HG02973 (cell line): ENCODE results near the gene TEAD3.

Source experiments
- ATAC-seq: cut with Tn5 transposase; IDR thresholded peaks from one replicate; pipeline ENCODE4 v1.9.1; 2021; ENCODE audit warnings: moderate library complexity; ENCODE audit not compliant: unreplicated experiment

TEAD3 gene

DNA sequence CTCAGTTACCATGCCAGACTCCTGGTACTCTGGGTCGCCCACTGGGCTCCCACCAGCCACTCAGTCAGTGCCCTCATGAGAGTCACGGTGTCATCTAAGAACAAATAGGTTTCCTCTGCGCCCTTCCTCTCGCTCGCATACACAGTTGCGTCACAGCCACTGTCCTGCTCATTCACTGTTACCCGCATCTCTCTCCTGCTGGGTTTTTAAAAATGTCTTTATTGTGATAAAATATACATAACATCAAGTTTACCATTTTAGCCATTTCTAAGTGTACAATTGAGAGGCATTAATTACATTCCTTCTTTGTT lies 4.0 kb downstream of the TEAD3 start:
- no peak for ATAC-seq

DNA sequence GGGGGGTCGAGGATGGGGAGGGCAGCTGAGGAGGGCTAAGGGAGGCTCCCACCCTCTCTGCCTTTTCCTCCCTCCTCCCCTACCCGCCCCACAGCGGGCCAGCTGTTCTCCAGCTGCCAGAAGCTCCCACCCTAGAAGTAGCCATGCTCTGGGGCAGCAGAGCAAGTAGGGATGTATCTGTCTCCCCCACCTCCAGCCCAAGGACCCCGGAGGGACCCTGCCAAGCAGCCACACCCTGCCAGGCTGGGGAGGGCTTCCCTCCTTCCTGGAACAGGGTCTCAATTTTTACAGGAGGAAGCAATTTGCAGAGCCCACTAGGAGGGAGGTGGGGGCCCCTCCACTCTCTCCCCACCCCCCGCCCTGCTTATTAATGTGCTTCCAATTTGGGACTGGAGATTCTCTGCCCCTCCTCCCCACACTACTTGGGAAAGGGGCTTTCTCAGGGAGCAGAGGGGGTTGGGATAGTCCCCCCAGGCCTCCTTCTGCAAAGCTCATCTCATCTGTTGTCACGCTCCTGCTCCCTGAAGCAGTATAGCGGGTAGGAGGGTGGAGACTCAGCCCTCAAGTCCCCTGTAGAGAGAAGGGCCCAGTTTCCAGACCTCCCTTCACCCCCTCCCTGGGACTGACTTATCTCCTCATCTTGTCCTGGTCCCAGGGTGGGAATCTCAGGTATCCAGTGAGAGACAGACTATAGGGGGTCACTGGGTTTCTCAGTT lies 4.5 kb downstream of the TEAD3 start:
- ATAC-seq, result no peak

DNA sequence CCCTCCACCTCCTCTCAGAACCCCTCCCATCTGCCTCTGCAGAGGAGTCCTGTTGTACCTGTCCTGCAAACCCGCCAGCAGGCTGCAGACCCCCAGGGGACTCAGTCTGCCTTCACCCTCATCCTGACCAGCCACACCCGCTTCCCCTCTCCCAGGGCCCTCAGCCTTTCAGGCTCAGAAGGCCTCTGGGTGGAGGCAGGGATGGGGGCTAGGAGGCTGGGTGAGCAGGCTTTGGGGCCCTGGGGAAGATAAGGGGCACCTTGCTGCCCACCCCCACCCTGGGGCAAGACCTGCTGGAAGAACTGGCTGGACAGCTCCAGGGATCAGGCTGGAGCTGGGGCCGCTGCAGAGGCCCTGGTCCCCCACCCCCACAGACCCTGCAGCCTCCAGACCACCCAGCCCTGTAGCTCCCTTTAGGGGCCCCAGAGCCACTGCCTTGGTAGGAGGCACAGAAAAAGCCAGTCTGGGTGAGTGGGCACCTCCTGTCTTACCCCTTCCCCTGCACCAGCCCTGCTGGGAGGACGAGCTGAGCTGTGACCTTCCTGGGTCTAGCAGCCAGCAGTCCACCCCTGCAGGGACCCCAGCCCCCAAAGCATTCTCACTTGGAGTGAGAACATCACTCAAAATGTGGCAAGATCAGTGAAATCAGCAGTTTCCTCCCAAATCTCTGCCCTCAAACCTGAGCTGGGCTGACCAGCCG lies 5.2 kb downstream of the TEAD3 start:
- ATAC-seq, result no peak

DNA sequence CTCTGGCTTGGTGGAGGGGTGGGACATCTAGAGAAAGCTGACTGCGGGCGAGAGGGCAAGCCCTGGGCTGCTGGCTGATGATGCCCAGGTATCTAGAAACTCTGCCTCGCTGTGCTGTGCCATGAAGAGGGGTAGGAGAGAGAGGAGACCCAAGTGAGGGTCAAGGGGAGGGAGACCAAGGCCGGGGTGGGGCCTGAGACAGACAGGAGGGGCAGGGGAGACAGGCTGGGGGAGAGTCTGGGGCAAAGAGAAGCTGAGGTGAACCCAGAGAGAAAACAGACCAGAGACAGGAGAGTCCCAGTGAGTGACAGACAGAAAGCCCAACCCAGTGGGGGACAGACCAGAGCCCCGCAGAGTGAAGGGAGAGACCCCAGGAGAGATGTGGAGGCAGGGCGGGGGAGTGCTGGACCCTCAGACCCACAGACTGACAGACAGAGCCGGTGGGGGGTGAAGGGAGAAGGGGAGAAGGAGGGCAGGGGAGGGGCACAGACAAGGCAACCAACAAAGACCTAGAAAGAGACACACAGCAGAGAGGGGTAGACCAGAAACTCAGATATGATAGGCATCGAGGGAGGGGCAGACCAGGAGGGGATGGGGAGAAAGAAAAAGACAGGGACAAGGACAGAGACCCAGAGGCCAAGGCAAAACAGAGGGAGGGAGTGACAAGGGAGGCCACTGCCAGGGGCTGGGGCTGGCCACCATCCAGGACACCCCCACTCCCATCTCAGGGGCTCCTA lies 5.9 kb downstream of the TEAD3 start:
- ATAC-seq, result no peak

DNA sequence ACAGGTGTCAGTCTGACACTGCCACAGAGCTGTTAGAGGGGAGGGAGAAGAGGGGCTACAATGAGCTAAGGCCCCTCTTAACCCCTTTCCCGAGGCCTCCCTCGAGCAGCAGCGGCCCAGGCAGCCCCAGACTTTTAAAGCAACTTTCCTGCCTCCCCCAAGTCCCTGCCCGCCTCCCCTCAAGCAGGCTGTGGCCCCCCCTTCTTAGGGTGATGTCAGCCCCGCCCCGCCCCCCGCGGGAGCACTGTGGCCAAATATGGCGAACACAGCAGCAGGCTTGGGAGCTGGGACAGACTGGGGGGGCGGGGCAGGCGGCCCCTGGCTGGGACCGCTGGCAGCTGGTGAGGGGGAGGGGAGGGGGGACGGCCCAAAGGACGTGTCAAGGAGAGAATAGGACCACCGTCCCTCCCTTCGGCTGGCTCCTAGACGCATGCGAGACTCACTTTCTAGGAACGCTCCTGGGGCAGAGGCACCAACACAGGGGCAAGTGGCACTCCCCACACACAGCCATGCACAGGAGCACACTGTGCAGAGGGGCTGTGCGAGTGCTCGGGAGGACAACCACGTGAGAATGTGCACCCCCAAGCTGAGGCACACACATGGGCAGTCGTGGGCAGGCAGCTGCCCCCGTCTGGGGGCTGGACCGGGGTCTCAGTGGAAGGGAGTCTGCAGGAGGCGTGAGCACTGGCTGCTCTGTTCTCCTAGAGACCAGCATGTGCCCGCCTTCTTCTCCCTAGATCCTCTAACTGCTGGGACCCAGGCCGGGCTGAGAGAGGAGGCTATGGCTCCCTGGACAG lies 6.7 kb downstream of the TEAD3 start:
- no peak for ATAC-seq

DNA sequence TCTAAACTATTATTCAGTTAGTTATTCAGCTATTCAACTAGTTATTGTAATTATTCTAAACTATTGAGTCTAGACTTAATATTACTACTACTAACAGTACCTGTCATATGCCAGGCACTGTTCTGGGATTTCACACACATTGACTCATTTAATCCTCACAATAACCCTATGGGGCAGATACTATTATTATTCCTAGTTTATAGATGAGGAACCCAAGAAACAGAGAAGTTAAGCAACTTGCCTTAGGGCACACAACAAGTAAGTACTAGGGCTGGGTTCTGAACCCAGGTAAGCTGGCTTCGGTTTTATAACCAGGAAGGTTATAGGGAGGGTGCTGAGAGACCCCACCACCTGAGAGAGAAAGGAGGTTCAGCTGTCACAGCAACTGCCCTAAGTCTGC lies 7.8 kb downstream of the TEAD3 start:
- ATAC-seq, result no peak

DNA sequence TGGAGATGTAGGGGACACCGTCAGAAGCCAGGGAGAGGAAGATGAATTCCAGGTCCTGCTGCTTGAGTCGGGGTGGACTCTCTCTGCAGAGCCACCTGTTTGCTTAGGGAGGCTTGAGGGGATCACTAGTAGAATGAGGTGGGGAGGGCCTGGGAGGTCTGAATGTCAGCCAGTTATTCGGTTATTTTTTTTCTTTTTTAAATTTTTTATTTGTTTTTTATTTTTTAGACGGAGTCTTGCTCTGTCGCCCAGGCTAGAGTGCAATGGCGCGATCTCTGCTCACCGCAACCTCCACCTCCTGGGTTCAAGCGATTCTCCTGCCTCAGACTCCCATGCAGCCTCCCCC lies 8.4 kb downstream of the TEAD3 start:
- ATAC-seq, result no peak

DNA sequence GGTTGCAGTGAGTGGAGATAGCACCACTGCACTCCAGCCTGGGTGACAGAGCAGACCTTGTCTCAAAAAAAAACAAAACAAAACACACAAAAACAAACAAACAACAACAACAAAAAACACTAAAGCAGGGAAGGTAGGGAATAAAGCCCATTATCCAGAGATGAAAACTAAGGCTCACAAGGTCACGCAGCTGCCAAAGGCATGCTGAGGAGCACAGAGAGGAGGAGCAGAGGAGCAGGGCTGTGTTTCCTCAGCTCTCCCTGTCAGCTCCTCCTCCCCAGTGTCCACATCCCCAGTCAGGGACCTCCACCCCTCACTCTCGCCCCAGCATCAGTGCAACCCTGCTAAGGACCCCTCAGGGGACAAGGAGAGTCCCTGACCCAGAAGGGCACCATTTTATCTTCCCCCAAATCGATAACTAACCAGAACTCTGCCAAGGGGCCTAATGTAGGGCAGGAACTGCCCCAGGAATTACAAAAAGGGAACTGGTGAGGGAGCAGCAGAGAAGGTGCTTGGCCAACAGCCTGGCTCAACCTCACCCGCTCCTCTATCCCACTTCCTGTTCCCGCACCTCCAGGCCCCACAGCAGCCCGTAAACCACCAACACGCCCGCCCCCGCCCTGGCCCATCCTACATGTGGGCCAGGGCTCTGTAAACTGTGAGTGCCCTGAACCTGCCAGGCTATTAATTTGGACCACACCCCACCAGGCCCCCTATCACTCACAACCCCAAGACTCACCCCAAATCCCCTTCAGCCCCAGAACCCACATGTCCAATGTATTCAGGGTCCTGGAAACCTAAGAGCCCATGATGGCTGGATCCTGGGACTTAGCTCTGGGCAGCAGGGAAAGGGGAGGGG lies 9.0 kb downstream of the TEAD3 start:
- no peak for ATAC-seq

DNA sequence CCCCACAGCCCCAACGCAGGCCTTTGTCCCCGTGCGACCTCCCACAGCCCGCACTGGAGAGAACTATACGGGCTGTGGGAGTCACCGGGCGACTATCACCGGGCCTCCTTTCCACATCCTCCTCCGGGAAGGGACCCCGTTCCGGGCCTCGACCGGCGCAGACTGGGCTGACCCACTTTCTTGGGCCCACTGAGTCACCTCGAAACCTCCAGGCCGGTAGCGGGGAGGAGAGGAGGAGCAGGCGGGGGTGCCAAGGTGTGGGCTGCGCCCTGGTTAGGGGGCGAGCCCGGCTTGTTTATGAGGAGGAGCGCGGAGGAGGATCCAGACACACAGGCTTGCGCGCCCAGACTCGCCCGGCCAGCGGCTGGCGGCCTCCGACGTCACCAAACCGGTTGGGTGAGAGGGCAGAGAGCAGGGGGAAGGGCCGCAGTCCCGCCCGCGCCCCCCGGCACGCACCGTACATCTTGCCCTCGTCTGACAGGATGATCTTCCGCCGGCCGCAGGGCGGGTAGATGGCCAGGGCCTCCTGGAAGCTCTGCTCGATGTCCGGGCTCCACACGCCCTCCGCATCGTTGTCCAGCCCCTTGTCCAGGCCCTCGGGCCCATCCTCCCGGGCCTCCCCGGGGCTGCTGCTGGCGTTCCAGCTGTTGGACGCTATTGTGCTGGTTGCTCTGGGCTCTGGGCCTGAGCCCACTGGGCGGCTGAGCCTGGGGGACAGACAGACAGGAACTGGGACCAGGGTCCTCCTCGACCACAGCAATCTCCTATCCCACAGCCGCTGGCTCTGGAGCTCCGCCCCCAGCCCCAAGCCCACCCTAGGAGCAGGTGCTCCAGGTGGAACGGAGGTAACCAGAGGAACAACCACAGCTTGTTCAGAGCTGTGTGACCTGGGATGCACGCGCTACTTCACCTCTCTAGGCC lies 10.6 kb downstream of the TEAD3 start:
- ATAC-seq, result no peak

DNA sequence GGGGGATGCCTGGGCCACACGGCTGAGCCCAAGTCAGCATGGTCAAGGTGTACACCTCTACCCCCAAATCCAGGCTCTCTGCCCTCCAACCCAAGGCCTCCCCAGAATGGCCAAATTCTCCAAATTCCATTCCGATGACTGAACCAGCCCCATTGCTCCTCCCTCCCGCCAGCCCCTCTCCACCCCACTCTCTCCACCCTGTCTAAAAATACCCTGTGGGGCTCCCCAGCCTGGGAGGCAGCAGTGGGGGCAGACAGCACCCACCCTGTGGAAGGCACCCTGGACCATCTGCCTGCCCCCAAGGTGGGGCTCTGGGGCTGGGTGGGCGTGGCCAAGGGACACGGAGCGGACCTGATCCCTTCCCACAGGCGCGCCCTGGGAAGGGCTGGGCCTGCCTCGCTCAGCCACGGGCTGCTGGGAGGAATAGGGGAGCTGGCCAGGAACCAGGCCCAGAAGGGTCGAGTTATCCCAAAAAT lies 11.4 kb downstream of the TEAD3 start:
- ATAC-seq, result no peak

DNA sequence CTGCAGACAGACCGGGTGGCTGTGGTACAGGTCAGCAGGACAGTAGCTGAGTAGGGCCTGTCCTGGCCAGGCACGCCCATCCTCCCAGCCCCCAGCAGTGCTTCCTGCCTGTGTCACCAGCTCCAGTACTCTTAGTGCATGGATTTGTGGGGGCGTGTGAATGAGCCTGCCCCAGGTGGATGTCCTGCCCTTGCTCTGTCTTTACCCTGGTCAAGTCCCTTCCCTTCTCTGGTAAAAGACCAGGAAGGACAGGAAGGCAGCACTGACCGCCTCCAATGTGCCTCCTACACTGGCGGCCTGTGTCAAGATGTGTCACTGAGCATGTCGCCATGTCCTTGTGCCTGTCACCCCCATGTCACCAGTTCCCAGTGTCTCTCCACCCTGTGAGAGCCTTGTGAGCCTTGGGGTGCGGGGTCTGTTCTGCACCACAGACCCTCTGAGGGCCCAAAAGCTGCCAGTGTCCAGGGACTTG lies 11.9 kb downstream of the TEAD3 start:
- no peak for ATAC-seq

DNA sequence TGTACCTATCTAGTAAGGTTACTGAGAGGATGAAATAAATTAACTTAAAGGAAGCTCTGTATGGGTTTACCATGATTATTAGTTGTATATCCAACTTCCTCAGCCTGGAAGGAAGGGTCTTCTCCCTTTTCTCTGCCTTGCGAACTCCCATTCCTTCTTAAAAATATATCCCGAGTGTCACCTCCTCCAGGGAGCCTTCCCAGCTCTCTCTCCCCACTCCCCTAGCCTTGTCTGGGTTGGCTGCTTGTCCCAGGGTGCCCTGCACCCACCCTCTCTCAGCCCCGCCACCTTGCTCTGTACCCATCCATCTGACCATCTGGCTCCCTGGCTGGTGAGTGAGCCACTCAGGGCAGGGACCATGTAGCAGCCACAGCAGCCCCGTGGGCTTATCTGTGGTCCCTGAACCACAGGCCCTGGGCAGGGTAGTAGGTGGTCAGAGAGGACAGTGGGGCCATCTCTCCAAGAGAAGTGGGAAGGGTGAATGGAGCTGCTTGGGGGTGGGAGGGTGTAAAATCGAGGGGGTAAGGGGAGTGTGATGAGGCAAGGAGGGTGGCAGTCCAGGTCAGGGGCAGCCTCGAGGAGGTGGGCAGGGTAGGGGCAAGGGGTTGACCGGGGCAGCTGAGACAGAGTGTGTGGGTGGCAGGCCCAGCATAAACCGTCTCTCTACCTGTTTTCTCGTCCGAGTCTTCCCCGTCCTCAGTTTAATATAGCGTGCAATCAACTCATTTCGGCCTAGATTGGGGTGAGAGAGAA lies 12.8 kb downstream of the TEAD3 start:
- no peak for ATAC-seq

DNA sequence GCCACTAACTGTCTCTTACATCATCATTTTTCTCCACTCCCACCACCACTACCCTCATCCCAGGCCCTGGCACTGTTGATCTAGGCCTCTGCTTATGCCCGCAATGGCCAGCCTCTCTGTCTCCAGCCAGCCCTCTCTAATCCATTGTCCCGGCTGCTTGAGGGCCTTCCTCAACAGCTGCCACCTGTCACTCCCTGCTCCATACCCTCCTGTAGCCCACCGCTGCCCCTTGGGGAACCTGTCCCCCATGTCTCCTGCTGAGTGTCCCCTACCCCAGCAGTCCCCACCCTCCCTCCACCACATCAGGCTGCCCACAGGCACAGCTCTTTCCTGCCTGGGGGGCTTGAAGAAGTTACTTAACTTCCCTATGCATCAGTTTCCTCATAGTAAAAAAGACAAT lies 13.4 kb downstream of the TEAD3 start:
- ATAC-seq, result no peak

DNA sequence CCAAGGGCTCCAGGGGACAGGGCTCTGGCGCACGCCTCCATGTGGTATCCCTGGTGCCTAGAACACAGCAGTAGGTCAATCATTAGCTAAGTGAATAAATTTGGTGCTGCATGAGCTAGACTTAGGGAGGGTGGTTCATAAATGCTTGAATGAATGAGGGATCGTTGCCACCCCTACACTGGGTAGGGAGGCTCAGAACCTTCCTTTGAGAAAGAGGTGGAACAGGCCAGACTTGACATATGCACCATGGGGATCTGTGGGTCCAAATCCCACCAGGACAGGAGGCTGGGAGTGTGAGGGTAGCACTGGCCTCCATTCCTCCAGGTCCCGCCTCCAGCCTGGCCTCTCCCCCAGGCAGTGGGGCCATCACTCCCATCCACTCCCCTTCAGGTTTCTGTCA lies 13.8 kb downstream of the TEAD3 start:
- ATAC-seq, result no peak

DNA sequence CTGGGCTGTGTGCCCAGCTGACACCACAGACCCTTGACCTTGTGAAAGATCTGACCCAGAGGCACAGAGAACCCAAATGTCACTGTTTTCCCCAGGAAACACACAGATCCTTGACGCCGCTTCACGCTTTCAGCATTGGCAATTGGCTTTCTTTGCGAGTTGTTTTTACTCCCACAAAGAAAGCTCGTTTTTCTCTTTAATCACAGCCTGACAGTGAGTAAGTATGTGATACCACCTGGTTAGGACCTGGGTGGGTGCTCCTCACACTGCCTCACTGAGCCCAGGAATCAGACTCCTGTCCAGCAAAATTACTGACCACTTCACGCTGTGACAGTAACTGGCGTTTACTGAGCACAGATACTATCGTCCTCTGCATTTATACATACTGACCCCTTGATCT lies 15.7 kb downstream of the TEAD3 start:
- no peak for ATAC-seq

DNA sequence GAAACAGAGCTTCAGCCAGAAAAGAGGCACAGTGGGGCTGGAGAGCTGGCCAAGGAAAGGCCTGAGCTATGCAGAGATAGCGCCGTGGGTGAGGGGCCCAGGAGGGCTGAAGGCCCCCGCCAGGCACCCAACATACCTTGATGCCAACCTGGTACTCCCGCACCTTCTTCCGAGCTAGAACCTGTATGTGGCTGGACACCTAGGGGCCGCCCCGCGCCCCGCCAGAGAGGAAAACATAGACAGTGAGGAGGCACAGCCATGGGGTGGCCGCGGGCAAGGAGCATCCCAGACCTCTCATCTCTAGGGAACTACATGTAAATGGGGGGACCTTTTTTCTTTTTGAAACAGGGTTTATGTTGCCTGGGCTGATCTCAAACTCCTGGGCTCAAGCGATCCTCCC lies 16.7 kb downstream of the TEAD3 start:
- no peak for ATAC-seq

DNA sequence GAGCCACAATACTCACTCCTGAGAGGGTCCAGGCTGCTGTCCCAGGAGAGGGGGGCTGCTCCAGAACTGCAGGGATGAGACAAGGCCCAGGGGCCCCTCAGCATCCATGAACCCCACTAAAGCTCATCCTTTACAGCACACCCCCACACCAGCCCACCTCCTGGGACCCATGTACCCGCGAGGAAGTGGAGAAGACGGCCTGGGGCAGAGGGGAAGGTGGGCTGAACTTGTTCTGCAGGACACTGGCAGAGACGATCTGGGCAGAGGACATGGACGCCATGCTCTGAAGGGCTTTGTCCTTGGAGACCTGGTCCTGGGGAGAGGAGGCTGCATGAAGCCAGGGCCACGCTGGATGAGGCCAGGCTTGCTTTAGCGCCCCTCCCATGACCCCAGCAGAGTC lies 18.6 kb downstream of the TEAD3 start:
- ATAC-seq, result no peak

DNA sequence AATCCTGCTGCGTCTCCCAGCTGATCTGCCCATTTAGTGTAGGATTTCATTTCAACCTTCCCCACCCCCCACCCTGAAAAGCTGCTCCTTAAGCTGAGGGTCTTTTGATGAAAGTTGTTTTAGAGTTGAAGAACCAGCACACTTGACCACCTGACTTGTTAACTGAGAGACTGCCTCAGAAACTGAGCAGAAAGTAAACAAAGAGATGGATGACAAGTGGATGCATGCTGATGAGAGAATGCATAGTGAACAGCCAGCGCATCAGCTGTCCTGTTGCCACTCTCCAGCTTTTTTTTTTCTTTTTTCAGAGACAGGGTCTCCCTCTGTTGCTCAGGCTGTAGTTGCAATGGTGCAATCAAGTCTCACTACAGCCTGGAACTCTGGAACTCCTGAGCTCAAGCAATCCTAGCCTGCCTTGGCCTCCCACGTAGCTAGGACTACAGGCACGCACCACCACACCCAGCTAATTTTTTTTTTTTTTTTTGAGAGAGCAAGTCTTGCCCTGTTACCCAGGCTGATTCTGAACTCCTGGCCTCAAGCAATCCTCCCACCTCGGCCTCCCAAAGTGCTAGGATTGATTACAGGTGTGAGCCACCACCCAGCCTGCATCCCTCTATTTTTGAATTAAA lies 19.2 kb downstream of the TEAD3 start:
- ATAC-seq, result no peak
